Measurements from ENCODE around the gene GFRA1.
"Not testable (repeated sequence)": the region's sequence is repeated elsewhere in the genome, so short reads cannot be mapped to it uniquely, and the experiment has no call there.

GFRA1 gene

DNA sequence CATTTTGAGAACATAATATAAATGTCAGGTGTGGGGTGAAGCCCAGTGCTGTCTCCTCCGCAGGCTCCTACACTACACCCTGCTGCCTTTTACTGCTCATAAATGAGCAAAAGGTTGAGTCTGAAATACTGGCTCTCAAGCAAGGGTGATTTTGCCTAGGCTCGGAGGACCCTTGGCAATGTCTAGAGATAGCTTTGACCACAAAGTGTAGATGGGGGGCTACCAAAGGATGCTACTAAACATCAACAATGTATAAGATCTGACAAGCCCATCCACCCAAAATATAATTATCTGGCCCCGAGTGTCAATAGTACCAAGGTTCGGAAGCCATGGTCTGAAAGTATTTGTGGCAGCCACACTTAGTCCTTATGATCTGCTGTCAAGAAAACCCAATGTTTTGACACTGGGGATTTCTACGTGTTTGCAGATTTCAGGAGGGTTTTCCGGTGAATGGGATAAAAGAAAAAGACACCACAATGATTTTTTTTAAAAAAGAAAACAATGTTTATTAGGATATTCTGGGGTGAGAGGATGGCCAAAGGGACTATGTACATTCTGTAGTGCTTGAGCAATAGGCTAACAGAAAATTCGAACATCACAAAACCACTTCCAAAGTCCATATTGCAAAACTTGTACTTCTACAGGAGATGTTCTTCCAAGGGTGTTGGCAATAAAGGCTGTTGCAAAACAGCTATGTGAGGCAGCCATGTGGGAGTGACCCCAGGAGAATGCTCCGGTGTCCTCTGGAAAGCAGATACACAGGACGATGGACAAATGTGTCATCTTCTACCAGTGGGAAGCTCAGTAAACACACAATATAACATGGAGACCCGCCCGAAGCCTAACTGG, 216.3 kb downstream of the GFRA1 start:
- no peak for DNase-seq

- no peak for DNase-seq
Measured at GRCh38 chr10:116055917-116056252, 217.1 kb downstream of the GFRA1 start.

GRCh38 chr10:116055252-116055916, 217.6 kb downstream of the GFRA1 start:
- DNase-seq, result no peak

DNA sequence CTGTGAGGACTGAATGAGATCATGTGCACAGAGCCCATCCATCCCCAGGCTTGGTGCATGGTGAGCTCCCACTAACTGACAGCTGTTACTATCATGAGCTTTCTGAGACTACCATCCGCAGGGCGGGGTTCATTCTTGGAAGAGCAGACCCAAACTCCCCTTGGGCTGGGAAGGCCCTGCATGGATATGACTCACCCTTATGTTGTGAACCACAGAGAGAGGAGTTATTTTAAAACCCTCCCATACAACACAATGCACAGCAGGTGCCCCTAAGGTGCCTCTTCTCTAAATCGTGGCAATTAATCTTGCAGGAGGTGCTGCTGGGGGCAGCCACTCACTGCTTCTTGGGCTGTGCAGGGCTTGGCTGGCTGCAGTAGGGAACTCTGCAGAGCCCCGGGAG, 219.1 kb downstream of the GFRA1 start:
- DNase-seq, result no peak

- not testable (repeated sequence) for DNase-seq
Measured at GRCh38 chr10:116053009-116053730, 219.8 kb downstream of the GFRA1 start.

GRCh38 chr10:116052522-116052921, 220.5 kb downstream of the GFRA1 start:
- not testable (repeated sequence) for DNase-seq

DNA sequence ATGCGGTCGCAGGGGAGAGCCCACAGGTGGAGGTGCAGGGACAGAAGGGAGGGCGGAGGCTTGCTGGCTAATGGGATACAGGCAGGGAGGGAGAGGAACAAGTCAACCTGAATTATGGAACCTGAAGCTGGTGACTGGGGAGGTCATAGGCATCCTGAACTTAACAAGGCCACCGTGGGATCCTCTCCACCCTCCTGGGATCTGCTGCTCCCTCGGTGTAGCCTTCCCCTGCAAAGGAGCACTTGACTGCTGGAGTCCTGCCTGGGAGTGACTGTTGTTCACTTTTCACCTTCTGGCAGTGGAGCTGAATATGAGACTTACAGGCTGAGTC, 223.1 kb downstream of the GFRA1 start:
- no peak for DNase-seq

DNA sequence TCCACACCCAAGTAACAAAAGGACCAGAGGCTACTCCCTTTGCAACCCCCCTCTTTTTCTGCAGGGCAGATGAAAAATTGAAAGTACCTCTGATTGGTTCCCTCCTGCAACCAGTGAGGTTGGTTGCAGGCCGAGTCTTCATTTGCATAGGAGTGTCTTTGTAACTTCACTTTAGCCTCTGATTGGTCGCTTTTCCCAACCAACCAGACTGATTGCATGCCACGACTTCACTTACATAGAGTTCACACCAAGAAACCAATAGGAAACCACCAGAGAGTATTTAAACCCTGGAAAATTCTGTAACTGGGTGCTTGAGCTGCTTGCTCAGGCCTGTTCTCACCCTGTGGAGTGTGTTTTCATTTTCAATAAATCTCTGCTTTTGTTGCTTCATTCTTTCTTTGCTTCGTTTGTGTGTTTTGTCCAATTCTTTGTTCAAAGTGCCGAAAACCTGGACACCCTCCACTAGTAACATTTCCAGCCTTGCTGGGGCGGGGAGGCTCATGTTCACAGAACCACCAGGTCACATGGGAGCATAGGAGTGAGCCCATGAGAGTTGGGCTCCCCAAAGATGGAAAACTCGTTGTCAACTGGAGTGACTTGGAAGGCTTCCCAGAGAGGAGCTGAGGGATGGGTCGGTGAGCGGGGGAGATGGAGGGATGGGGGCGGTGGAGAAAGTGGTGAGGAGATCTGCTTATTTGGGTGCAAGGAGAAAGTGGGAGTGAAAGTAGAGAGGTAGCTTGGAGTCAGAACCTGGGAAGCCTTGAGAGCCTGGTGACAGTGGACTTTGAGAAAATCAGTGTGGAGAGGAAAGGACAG, 223.6 kb downstream of the GFRA1 start:
- DNase-seq, result no peak

GRCh38 chr10:116045366-116046356, 227.3 kb downstream of the GFRA1 start:
- no peak for DNase-seq

DNA sequence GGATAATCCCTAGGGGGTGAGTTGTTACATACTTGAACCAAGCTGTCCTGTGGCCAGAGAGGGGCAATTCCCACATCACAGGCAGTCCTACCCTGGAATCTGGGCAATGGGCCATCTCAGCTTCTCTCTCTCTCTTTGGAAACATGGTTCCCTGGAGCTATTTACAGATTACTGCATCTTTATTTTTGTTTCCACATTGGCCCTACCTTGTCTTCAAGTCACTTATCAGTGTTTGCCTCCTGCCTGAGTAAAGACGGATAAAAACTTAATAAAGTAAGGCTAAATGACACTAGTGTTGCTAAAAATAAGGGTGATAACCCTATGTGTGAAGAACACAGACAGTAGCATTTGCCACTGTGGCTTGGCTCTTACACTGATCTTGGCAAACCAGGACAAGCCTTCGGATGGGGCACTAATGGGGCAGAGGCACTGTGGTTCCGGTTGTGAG, 228.2 kb downstream of the GFRA1 start:
- DNase-seq, result no peak

DNA sequence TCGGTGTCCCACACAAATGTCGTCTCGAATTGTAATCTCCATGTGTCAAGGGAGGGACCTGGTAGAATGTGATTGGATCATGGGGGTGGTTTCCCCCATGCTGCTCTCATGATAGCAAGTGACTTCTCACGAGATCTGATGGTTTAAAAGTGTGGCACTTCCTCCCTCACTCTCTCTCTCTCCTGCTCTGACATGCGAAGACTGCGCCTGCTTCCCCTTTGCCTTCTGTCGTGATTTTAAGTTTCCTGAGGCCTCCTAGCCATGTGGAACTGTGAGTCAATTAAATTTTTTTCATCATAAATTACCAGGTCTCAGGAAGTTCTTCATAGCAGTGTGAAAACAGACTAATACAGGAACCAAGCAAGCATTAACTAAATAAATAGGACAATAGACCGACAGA, 229.1 kb downstream of the GFRA1 start:
- DNase-seq, result no peak

GRCh38 chr10:116043304-116043703, 229.7 kb downstream of the GFRA1 start:
- DNase-seq, result no peak

GRCh38 chr10:116041948-116042347, 231.1 kb downstream of the GFRA1 start:
- DNase-seq, result no peak

DNA sequence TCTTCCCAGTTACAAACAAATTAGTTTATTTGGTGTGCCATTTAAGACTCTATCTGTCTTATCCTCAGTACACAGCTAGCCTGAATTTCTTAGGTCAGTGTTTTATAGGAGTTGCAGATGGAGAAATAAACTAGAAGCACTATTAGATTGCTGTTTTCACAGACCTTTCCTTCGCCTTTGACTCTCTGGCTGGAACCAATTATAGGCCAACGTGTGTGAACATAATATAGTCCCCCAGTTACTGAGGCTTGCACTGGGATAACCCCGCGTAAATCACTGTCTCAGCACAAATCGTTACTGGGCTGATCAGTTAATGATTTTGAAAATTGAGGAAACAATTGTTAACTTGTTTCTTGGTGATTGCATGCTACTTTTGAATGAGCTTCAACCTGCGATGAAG, 233.4 kb downstream of the GFRA1 start:
- no peak for DNase-seq

- no peak for DNase-seq
Measured at GRCh38 chr10:116038259-116038658, 234.7 kb downstream of the GFRA1 start.

DNA sequence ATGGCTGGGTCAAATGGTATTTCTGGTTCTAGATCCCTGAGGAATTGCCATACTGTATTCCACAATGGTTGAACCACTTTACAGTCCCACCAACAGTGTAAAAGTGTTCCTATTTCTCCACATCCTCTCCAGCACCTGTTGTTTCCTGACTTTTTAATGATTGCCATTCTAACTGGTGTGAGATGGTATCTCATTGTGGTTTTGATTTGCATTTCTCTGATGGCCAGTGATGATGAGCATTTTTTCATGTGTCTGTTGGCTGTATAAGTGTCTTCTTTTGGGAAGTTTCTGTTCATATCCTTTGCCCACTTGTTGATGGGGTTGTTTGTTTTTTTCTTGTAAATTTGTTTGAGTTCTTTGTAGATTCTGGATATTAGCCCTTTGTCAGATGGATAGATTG, 237.6 kb downstream of the GFRA1 start:
- not testable (repeated sequence) for DNase-seq

- no peak for DNase-seq
Measured at GRCh38 chr10:116030576-116030975, 242.4 kb downstream of the GFRA1 start.

DNA sequence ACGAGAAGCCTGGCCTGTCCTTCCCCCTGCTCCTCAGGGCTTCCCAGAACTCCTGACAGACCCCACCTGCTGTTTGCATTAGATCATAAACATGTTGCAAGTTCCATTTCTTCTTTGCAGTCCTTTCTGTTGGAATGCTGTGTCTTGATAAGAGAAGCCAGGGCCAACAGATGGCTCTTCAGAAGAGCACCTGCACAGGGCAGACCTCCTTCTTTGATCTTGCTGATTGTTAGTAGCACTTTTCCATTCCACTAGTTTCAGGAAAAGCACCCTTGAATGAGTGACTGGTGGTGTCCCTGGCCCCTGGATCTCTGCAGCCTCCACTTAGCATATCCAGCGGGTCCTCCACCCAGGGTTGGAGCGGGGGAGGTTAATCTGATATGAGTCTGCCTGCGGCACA, 243.2 kb downstream of the GFRA1 start:
- no peak for DNase-seq

DNA sequence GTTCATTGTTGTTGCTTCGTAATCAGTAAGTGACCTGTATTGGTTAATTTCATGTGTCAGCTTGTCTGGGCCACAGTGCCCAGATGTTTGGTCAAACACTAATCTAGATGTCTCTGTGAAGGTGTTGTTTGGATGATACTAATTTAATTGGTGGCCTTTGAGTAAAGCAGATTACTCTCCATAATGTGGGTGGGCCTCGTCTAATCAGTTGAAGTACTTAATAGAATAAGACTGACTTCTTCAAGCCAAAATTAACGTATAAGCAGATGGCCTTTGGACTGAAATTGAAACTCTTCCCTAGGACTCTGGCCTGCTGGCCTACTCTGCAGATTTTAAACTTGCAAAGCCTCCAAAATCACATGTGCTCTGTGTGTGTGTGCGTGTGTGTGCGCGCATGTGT, 245.7 kb downstream of the GFRA1 start:
- DNase-seq, result no peak

DNA sequence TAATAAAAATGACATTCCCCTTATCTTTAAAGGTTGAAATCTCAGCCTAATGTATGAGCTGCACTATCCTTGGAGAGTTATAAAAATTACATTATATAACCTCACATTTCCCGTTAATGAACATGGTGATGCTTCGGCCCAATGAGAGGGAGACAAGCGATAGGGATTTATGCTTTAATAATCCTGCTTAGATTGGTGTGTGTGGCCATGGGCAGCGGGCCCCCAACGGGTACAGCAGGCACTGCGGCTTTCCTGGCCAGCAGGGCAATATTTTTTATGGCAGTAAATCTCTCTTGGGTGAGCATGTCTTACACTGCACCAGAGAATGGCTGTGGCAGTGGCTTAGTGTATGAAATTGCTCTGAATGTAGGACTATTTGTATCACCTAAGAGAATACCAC, 246.3 kb downstream of the GFRA1 start:
- no peak for DNase-seq

DNA sequence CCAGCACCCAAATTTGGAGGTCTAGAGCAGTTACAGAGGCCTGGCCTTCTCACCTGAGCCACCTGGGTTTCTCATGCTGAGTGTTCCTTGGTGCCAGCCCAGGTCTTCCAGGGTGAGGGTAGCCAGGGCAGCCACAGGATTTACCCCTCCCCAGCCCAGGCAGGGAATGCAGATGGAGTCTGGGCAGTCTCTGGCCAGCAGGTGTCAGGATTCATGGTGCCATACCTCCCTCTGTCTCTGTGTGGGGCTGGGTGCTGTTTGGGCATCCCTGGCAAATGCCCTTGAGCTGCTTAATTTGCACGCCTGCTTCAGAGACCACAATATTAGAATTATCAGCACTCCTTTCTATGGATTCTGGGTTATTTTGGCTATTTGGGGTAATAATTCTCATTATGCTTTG, 246.7 kb downstream of the GFRA1 start:
- DNase-seq, result no peak
